Liver (tissue), 3 donors: ENCODE results near the gene CDR2.

Experiments used
- CTCF ChIP-seq: fragments of 150-350 bp; IDR thresholded peaks from 2 replicates; pipeline ENCODE4 v1.5.1; 2017; ENCODE audit warnings: improper control_type of control experiment, low read depth, low read length; ENCODE audit not compliant: missing input control
- FOXA1 ChIP-seq: IDR thresholded peaks from 2 replicates; pipeline ENCODE4 v1.6.1; 2016; ENCODE audit warnings: antibody characterized with exemption
- HNF4G ChIP-seq: IDR thresholded peaks from 2 replicates; pipeline ENCODE4 v1.6.1; 2016; ENCODE audit warnings: antibody characterized with exemption
- JUND ChIP-seq, 2 donors: IDR thresholded peaks; 2 replicates each; pipeline ENCODE4 v1.6.1; 2016; ENCODE audit warnings: antibody characterized with exemption in 2 of 2
- MAX ChIP-seq: IDR thresholded peaks from 2 replicates; pipeline ENCODE4 v1.6.1; 2016; ENCODE audit warnings: antibody characterized with exemption
- TAF1 ChIP-seq: conservative IDR thresholded peaks from 2 replicates; pipeline ENCODE4 v1.6.1; 2016; ENCODE audit warnings: antibody characterized with exemption, mild to moderate bottlenecking
- YY1 ChIP-seq: IDR thresholded peaks from 2 replicates; pipeline ENCODE4 v1.6.1; 2016; ENCODE audit warnings: antibody characterized with exemption, mild to moderate bottlenecking
- TF ChIP-seq, protein P1 (sequence below): IDR thresholded peaks from 2 replicates; pipeline ENCODE4 v1.6.1; 2016; ENCODE audit warnings: antibody characterized with exemption
- donor health status: healthy.
- donor health status: healthy.

GRCh38 chr16:22315979-22316378, 58.4 kb downstream of the CDR2 start:
- TF ChIP-seq HNF4G (no peak), CTCF (no peak), MAX (no peak), TAF1 (no peak), JUND (IDR thresholded peaks at IDR 0.05) (no peak), YY1 (no peak), FOXA1 (no peak)
- TF ChIP-seq, protein P1, sequence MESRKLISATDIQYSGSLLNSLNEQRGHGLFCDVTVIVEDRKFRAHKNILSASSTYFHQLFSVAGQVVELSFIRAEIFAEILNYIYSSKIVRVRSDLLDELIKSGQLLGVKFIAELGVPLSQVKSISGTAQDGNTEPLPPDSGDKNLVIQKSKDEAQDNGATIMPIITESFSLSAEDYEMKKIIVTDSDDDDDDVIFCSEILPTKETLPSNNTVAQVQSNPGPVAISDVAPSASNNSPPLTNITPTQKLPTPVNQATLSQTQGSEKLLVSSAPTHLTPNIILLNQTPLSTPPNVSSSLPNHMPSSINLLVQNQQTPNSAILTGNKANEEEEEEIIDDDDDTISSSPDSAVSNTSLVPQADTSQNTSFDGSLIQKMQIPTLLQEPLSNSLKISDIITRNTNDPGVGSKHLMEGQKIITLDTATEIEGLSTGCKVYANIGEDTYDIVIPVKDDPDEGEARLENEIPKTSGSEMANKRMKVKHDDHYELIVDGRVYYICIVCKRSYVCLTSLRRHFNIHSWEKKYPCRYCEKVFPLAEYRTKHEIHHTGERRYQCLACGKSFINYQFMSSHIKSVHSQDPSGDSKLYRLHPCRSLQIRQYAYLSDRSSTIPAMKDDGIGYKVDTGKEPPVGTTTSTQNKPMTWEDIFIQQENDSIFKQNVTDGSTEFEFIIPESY, result no peak
